ENCODE measurements around the gene MATCAP1.

- TF ChIP-seq CTCF (IDR thresholded peaks at IDR 0.05; ENCODE audit: low read length): no peak
- no peak for TF ChIP-seq EZH2 (IDR thresholded peaks at IDR 0.05; ENCODE audit: borderline replicate concordance, low read length)
Observed at GRCh38 chr16:67141391-67141790, 42.4 kb downstream of the MATCAP1 start.

Data from OCI-LY1 (cell line).